HG03196 (cell line): ENCODE measurements around the gene KLHL12.
"Not testable (repeated sequence)": the region's sequence is repeated elsewhere in the genome, so short reads cannot be mapped to it uniquely, and the experiment has no call there.

Experiments used
- ATAC-seq: cut with Tn5 transposase; IDR thresholded peaks from one replicate; pipeline ENCODE4 v1.9.1; 2021; ENCODE audit not compliant: unreplicated experiment

KLHL12 gene

GRCh38 chr1:202952099-202952498 is 25.1 kb upstream of the KLHL12 start:
- no peak for ATAC-seq

DNA sequence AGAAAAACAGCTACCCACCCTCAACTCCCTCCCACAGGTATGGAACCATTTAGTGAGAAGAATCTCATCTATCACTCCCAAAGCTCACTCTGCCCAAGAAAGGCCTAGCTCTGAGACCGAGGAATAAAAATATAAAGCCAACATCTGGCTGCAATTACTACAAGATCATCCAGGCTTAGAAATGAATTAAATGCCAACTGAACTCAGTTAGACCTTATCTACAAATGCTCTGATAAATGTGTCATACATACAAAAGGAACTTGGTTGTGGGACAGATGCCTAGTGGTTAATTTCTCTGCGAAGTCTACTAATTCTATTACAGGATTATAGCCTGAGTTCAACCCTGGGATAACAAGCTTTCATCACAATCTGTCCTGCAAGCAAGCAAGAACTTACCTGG is 24.4 kb upstream of the KLHL12 start:
- ATAC-seq, result no peak

- ATAC-seq, result no peak
These were observed 18.4 kb upstream of the KLHL12 start for GRCh38 chr1:202945483-202945882.

DNA sequence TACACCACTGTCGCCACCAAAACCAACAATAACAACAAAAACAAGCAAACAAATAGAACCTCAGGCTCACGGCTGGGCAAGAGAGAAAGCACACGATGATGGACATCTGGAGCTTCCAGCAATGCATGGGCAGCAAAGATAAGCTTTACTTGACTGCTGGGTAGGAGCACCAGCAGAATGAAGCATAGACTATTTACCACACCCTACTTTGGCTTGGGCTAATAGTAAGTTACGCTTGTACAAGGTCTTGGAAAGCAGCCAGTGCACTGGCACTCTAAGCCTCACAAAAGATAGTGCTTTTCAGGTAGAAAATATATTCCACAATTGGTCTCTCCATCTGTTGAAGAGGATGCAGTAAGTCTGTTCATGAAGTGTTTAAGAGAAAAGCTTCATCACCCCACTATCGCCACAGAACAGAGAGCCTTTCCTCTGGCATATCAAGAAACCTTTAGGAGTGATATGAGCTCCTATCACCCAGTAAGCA is 17.4 kb upstream of the KLHL12 start:
- no peak for ATAC-seq

GRCh38 chr1:202942426-202942825 is 15.4 kb upstream of the KLHL12 start:
- ATAC-seq, result no peak

GRCh38 chr1:202941372-202941771 is 14.3 kb upstream of the KLHL12 start:
- no peak for ATAC-seq

GRCh38 chr1:202940561-202940960 is 13.5 kb upstream of the KLHL12 start:
- no peak for ATAC-seq

DNA sequence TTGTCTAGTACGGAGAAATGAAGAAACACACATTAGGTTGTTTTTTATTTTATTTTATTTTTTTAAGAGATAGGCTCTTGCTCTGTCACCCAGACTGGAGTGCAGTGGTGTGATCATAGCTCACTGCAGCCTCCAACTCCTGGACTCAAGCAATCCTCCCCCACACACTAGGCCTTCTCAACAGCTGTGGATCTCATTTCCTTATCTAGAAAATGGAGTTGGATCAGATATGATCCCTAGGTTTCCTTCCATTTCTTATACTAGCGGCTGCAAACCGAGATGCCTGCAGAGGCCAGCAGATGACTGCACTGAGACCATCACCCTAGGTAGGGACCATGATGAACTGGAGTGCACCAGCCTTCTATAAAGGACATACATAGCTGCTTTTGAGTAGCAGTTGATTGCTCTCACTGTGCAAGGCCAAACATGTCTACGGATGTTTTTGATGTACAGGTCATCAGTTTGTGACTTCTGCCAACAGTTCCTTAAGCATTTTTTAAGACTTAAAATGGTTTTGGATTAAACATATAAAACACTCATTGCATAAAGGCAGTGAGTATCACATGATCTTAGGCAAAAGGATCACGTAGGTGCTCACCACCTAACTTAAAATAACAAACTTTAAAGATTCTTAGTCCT is 11.4 kb upstream of the KLHL12 start:
- no peak for ATAC-seq

- not testable (repeated sequence) for ATAC-seq
These were observed 9.4 kb upstream of the KLHL12 start for GRCh38 chr1:202936409-202936808.

GRCh38 chr1:202935844-202936243 is 8.8 kb upstream of the KLHL12 start:
- ATAC-seq, result no peak

DNA sequence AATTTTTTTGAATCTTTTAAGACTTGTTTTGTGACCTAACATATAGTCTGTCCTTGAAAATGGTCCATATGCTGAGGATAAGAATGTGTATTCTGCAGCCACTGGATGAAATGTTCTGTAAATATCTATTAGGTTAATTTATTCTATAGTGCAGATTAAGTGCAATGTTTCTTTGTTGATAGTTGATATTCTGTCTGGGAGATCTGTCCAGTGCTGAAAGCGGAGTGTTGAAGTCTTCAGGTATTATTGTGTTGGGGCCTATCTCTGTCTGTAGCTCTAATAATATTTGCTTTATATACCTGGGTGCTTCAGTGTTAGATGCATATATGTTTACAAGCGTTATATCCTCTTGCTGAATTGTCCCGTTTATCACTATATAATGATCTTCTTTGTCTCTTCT is 7.7 kb upstream of the KLHL12 start:
- ATAC-seq, result no peak

DNA sequence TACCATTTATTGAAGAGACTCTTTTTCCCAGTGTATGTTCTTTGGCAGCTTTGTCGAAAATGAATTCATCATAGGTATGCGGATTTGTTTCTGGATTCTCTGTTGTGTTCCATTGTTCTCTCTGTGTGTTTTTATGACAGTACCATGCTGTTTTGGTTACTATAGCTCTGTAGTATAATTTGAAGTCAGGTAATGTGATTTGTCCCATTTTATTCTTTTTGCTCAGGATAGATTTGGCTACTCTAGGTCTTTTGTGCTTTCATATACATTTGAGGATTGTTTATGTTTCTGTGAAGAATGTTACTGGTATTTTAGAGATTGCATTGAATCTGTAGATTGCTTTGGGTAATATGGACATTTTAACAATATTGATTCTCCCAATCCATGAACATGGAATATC is 5.4 kb upstream of the KLHL12 start:
- ATAC-seq, result no peak

DNA sequence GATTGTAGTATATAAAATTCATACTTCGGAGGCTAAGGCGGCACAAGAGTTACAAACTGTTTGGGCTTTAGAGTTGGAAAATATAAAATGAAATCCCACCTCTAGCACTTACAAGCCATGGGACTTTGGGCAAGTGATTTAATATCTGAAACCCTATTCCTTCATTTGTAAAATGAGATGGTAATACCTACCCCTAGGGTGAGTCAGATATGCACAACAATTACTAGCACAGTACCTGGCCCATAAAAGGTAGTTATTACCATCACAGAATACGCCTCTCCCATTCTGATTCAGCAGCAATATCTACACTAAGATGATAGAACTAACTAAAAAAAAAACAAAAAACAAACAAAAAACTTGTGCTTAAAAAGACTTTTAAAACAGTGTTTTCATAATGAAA is 3.5 kb downstream of the KLHL12 start:
- ATAC-seq, result no peak

DNA sequence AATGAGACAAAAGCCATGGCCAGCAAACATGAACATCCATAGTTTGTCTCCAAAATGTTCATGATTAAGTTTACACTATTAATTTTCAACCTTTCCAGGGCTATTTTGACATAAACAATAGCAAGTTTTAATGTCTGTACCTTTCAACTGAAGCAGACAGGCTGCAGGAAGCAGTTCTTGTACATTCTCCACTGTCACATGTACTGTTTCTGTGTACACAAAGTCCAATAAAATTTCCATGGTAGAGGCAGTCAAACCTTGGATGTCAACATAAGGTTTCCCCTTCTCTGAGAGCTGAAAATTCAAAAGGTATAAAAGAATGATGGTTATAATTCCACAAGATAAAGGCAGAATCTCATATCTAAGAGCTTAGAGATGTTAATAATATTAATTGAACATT is 7.4 kb downstream of the KLHL12 start:
- no peak for ATAC-seq

DNA sequence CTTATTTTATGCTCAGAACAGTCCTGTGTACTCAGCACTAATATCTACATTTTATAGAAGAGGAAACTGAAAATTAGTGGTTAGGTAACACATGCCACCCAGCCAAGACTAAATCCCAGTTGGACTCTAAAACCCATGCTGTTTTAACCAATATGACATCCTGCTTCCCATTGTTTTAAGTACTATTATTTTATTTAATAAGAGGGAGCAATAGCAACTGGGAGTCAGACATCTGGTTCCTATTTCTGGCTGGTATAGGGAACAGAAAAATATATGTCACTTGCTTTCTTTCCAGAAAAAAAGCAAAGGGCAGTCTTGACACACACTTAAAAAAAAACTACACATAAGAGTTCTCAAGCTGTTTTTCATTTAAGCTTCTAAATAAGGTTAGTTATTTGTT is 11.9 kb downstream of the KLHL12 start:
- no peak for ATAC-seq

GRCh38 chr1:202912476-202912875 is 14.6 kb downstream of the KLHL12 start:
- ATAC-seq, result not testable (repeated sequence)

- ATAC-seq, result no peak
These were observed 17.5 kb downstream of the KLHL12 start for GRCh38 chr1:202909494-202909893.

DNA sequence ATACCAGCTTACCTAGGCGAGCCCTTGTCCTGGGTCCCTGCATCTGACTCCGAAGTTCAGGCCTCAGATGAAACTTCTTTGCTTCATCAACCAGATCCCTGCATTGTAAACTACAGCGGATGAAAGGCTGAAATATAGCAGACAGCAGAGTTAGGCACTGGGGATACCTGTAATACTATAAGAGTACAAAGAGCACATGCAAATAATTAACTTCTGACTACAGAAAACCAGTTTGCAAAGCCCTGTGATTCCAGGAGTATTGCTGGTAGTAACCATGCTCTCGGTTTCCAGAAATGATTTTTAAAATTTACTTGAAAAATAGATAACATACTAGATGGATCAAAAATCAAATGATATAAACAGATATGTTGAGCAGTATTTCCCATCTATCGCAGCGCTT is 18.0 kb downstream of the KLHL12 start:
- ATAC-seq, result no peak

- ATAC-seq, result no peak
These were observed 21.7 kb downstream of the KLHL12 start for GRCh38 chr1:202905331-202905730.

DNA sequence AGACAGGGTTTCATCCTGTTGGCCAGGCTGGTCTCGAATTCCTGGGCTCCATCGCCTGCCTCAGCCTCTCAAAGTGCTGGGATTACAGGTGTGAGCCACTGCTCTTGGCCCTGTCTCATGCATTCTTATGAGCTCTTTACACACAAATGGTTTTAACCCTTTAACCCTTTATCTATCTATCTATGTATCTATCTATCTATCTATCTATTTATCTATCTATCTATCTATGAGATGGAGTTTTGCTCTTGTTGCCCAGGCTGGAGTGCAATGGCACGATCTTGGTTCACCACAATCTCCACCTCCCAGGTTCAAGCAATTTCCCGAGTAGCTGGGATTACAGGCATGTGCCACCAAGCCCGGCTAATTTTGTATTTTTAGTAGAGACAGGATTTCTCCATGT is 23.2 kb downstream of the KLHL12 start:
- not testable (repeated sequence) for ATAC-seq

- ATAC-seq, result no peak
These were observed 25.5 kb downstream of the KLHL12 start for GRCh38 chr1:202901555-202901954.

- no peak for ATAC-seq
These were observed 34.5 kb downstream of the KLHL12 start for GRCh38 chr1:202892501-202892900.

DNA sequence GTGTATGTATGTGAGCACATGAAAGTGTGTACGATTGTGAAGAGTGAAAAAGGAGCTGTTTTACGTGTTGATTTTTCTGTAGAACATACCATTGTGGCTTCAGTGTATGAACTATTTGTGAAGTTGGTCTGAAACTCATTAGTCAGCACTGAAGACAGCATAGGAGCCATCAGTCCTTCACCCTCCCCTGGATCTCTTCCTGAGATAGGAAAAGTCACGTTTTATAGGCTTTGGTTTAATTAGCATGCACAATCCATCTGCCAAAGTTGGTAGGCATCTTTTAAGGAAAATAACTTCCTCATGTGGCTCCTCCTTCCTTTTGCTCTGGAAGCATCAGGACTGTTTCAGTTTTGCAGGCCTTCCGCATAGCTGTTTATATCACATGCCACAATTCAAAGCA is 36.6 kb downstream of the KLHL12 start:
- no peak for ATAC-seq
